Measurements from ENCODE around the gene ANKLE2. TPM values are rescaled to one million over a fixed set of nuclear protein-coding genes. Genes with fewer than 3 reads are reported as not detected.

ANKLE2 gene
- total and polyA plus RNA-seq, 4 donors = 8.4 to 24.1 (median 15.4) TPM

DNA sequence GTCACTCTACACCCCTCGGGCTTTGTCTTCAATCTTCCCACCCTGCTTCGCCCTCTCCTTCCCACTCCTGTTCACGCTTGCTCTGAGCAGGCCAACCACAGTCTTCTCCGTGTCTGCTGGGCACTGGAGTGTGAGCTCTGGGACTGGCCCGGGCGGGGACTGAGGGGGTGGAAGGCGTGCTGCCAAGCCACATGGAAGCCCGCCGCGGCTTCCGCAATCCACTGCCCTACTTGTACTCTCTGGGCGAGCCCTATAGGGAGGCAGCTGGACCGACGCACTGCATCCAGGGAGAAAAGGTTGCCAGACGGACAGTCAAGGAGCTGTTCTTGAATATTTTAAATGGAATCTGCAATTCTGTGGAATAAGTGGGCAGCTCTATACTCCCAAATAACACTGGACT is 42.3 kb upstream of the ANKLE2 start:
- Histone ChIP-seq H3K27ac (ENCODE audit: low read depth in 1 of 2, low read length in 2 of 2) (no peak overlapping the region), H3K9me3 (ENCODE audit: control insufficient read depth in 4 of 4, low read length in 3 of 4) (no peaks in the 10 kb centered on the region), H3K36me3 (ENCODE audit: control insufficient read depth in 4 of 4, insufficient read depth in 3 of 4, low read depth in 1 of 4, low read length in 3 of 4) (peaks cover 21 to 85% (median 51%) of the 10 kb centered on the region in 4 donors), H3K4me1 (ENCODE audit: control insufficient read depth in 4 of 4, insufficient read depth in 4 of 4, low read length in 3 of 4) (no peaks in the 10 kb centered on the region), H3K4me3 (ENCODE audit: low read depth in 1 of 3, low read length in 3 of 3) (no peak overlapping the region), H3K27me3 (ENCODE audit: control insufficient read depth in 4 of 4, insufficient read depth in 4 of 4, low read length in 3 of 4) (no peaks in the 10 kb centered on the region), H3K9ac (ENCODE audit: low read depth in 1 of 2, low read length in 2 of 2) (no peak overlapping the region)
- 95% methylated on average over 15 of the region's 15 CpGs for WGBS
- TF ChIP-seq FOXA2 (IDR thresholded peaks at IDR 0.05) = no peak
- TF ChIP-seq, protein P1, sequence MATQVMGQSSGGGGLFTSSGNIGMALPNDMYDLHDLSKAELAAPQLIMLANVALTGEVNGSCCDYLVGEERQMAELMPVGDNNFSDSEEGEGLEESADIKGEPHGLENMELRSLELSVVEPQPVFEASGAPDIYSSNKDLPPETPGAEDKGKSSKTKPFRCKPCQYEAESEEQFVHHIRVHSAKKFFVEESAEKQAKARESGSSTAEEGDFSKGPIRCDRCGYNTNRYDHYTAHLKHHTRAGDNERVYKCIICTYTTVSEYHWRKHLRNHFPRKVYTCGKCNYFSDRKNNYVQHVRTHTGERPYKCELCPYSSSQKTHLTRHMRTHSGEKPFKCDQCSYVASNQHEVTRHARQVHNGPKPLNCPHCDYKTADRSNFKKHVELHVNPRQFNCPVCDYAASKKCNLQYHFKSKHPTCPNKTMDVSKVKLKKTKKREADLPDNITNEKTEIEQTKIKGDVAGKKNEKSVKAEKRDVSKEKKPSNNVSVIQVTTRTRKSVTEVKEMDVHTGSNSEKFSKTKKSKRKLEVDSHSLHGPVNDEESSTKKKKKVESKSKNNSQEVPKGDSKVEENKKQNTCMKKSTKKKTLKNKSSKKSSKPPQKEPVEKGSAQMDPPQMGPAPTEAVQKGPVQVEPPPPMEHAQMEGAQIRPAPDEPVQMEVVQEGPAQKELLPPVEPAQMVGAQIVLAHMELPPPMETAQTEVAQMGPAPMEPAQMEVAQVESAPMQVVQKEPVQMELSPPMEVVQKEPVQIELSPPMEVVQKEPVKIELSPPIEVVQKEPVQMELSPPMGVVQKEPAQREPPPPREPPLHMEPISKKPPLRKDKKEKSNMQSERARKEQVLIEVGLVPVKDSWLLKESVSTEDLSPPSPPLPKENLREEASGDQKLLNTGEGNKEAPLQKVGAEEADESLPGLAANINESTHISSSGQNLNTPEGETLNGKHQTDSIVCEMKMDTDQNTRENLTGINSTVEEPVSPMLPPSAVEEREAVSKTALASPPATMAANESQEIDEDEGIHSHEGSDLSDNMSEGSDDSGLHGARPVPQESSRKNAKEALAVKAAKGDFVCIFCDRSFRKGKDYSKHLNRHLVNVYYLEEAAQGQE (IDR thresholded peaks at IDR 0.05) = no peak
- no peak for TF ChIP-seq FOXA1 (IDR thresholded peaks at IDR 0.05)
- TF ChIP-seq, protein P2, sequence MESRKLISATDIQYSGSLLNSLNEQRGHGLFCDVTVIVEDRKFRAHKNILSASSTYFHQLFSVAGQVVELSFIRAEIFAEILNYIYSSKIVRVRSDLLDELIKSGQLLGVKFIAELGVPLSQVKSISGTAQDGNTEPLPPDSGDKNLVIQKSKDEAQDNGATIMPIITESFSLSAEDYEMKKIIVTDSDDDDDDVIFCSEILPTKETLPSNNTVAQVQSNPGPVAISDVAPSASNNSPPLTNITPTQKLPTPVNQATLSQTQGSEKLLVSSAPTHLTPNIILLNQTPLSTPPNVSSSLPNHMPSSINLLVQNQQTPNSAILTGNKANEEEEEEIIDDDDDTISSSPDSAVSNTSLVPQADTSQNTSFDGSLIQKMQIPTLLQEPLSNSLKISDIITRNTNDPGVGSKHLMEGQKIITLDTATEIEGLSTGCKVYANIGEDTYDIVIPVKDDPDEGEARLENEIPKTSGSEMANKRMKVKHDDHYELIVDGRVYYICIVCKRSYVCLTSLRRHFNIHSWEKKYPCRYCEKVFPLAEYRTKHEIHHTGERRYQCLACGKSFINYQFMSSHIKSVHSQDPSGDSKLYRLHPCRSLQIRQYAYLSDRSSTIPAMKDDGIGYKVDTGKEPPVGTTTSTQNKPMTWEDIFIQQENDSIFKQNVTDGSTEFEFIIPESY (IDR thresholded peaks at IDR 0.05) = no peak
- TF ChIP-seq YY1 (IDR thresholded peaks at IDR 0.05) = no peak
- no peak for TF ChIP-seq GABPA (IDR thresholded peaks at IDR 0.05 in 1 of 2, conservative IDR thresholded peaks at IDR 0.05 in 1 of 2)
- TF ChIP-seq, protein P3, sequence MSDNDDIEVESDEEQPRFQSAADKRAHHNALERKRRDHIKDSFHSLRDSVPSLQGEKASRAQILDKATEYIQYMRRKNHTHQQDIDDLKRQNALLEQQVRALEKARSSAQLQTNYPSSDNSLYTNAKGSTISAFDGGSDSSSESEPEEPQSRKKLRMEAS (IDR thresholded peaks at IDR 0.05) = no peak
- TF ChIP-seq, protein P4, sequence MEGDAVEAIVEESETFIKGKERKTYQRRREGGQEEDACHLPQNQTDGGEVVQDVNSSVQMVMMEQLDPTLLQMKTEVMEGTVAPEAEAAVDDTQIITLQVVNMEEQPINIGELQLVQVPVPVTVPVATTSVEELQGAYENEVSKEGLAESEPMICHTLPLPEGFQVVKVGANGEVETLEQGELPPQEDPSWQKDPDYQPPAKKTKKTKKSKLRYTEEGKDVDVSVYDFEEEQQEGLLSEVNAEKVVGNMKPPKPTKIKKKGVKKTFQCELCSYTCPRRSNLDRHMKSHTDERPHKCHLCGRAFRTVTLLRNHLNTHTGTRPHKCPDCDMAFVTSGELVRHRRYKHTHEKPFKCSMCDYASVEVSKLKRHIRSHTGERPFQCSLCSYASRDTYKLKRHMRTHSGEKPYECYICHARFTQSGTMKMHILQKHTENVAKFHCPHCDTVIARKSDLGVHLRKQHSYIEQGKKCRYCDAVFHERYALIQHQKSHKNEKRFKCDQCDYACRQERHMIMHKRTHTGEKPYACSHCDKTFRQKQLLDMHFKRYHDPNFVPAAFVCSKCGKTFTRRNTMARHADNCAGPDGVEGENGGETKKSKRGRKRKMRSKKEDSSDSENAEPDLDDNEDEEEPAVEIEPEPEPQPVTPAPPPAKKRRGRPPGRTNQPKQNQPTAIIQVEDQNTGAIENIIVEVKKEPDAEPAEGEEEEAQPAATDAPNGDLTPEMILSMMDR (IDR thresholded peaks at IDR 0.05; ENCODE audit: low read depth, low read length, missing input control) = no peak
- TF ChIP-seq RXRA (IDR thresholded peaks at IDR 0.05) = no peak
- no peak for TF ChIP-seq RAD21 (IDR thresholded peaks at IDR 0.05)
- TF ChIP-seq SP1 (IDR thresholded peaks at IDR 0.05) = no peak
- no peak for TF ChIP-seq NR2F2 (IDR thresholded peaks at IDR 0.05)
- no peak for TF ChIP-seq EGR1 (IDR thresholded peaks at IDR 0.05; ENCODE audit: low read depth in 2 of 2)
- TF ChIP-seq, protein P5, sequence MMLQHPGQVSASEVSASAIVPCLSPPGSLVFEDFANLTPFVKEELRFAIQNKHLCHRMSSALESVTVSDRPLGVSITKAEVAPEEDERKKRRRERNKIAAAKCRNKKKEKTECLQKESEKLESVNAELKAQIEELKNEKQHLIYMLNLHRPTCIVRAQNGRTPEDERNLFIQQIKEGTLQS (IDR thresholded peaks at IDR 0.05) = no peak
- TF ChIP-seq JUND (IDR thresholded peaks at IDR 0.05) = no peak
- TF ChIP-seq TAF1 (conservative IDR thresholded peaks at IDR 0.05) = no peak
- no peak for TF ChIP-seq HNF4G (IDR thresholded peaks at IDR 0.05)
- TF ChIP-seq HNF4A (conservative IDR thresholded peaks at IDR 0.05) = no peak
- DNase-seq (ENCODE audit: low spot score) = no peak
